ENCODE measurements around the gene FAM53A.
"Not testable (repeated sequence)": the region's sequence is repeated elsewhere in the genome, so short reads cannot be mapped to it uniquely, and the experiment has no call there.

The FAM53A gene

DNA sequence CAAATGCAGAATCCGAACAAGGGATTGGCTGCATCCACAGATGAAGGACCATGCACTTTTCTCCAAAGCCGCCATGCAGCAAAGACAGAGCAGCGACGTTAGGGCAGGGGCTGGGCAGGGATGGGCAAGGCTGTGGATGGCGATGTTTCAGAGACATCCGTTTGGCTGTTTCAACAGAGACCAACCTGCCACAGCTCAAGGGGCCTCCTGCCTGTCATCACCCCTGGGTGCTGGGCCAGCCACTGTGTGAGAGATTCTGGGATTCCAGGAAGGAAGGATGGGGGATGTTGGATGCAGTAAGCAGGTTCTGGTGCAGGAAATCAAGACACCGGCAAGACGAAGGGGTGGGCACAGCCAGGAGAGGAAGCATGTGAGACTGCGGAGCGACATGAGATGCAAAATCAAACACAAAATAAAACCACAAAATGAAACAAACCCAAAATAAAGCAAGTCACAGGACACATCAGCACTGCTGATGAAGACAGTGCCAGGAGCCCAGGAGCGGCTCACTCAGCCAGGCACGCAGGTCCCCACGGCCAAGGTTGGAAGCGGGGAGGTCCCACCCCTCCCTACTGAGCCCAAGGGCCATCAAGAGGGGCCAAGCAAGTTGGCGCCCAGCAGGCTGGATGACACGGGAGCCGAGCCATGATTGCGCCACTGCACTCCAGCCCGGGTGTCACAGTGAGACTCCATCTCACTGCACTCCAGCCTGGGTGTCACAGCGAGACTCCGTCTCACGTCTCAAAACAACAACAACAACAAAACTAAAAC is 68.1 kb downstream of the FAM53A start:
- DNase-seq, result no peak

DNA sequence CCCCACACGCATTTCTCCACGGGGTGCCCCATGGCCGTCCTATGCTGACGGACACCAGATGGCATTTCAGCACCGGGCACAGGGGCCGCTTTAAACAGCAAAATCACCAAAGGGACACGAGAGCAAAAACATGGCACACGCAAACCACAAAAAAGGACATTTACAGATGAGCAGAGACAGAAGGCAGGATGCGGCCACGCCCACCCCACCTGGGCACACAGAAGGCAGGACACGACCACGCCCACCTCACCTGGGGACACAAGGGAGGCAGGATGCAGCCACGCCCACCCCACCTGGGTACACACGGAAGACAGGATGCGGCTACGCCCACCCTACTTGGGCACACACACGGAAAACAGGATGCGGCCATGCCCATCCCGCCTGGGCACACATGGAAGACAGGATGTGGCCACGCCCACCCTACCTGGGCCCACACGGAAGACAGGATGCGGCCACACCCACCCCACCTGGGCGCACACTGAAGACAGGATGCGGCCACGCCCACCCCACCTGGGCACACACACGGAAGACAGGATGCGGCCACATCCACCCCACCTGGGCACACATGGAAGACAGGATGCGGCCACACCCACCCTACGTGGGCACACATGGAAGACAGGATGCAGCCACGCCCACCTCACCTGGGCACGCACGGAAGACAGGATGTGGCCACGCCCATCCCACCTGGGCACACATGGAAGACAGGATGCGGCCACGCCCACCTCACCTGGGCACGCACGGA is 69.1 kb downstream of the FAM53A start:
- DNase-seq, result no peak

DNA sequence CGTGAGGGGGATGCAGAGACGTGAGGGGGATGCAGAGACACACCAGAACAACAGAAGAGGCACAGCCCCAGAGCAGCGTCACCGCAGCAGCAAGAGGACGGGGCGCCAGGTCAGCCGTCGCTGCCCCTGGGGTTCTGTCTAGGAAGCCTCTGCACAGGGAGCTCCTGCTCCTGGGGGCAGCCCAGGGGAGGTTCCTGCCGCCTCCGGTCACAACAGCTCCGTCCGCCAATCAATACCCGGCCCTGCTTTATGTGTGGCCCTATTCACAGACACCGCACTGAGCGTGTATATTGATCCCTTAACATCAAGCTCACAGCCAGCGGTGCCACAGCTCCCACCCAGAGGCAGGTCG is 69.6 kb downstream of the FAM53A start:
- DNase-seq, result no peak

DNA sequence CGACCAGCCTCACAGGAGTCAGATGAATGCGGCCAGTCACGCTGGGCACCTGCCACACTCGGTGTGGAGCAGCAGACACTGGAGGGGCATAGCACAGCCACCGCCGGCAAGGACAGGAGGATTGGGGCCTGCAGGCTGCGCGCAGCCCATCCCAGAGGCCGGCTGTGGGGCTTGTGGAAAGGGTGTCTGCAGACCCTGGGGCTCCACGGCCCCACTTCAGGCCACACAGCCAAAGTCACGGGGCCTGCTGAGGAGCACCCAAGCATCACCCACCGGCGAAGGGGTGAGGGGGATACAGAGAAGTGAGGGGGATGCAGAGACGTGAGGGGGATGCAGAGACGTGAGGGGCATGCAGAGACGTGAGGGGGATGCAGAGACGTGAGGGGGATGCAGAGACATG is 70.1 kb downstream of the FAM53A start:
- DNase-seq, result no peak

DNA sequence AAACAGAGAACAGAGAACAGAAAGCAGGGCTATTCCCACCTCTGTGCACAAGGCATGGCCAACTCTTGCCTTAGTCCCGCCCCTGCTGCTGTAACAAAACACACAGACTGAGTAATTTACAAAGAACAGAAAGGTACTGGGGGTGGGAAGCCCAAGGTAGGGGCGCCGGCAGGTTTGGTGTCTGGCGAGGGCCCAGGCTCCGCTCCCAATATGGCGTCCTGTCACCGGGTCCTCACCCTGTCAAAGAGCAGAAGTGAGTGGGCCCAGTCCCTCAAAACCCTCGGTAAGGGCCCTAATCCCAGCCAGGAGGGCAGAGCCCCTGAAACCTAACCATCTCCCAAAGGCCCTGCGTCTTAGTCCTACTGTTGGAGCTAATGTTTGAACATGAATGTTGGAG is 71.0 kb downstream of the FAM53A start:
- DNase-seq, result no peak

DNA sequence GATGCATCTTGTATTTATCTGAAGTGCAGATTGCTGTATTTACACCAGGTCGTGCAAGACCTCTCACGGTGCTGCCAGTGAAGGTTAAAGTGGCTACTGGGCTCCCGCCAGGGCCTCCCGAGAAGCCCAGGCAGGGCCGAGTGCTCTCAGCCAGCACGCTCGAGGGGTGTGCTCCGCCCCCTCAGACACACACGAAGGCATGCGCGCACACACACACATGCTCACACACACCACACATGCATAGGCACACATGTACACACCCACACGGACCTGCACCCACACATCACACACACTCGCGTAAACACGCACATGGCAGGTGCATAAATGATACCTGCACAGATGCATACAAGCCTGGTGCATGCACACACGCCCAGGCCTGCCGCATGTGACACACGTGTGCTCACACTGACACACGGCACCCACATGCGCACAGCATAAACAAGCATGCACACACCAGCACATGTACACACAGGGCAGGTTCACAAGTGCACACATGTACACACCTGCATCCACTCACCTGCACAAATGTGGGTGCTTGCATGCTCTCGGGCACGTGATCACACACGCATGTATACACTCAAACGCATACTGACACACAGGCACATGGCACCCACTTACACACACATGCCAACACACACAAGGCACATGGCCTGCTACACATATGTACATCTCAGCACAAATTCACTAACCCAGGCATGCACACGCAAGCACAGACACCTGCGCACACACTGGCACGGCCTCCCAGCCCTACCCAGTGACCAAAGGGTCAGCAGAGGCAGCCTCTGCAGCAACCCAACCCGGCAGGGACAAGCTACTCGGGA is 71.6 kb downstream of the FAM53A start:
- DNase-seq, result no peak

DNA sequence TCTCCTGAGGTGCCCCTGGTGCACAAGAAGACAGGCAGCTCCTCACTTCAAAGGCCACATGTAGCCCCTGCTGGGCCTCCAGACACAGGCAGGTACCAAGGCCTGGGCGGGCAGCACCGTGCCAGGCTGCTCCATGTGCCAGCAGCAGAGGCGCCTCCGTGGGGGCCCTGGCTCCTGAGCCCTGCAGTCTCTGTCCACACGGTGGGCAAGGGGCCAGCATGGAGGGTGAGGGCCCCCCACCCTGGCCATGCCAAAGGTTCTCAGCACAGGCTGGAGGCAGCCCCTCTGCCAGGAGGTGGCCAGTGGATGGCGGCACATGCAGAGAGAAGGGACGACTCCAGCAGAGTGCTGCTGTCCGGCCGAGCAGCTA is 72.6 kb downstream of the FAM53A start:
- DNase-seq, result no peak

DNA sequence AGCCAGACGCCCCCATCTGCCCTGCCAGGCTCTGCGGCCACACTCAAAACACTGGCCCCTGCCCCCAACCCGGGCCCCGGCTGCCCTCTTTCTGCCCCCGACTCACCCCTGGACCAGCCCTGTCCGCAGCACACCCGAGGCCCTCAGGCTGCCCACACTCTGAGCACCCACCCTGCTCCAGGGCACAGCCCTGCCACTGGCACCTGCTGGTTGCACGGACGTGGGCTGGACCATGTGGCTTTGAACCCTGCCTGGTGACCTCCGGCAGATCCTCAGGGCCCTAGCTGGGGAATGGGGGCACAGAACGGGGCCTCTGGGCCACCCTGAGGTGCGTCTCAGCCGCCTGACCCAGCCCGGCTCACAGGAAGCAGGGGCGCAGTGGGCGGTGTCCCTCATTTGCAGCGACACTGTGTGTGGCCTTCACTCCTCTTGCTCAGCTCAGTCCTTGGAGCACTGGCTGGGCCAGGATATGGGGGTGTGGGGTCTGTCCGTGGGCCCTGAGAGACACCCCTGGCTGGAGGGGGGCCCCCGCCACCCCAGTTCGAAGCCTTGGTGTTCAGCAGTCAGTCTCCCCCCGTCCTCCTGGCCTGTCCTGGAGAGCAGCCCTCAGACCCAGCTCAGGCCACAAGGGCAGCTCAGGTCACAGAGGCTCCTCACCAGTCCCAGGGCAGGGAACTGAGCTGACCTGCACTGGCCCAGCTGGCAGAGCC is 73.2 kb downstream of the FAM53A start:
- DNase-seq, result no peak

DNA sequence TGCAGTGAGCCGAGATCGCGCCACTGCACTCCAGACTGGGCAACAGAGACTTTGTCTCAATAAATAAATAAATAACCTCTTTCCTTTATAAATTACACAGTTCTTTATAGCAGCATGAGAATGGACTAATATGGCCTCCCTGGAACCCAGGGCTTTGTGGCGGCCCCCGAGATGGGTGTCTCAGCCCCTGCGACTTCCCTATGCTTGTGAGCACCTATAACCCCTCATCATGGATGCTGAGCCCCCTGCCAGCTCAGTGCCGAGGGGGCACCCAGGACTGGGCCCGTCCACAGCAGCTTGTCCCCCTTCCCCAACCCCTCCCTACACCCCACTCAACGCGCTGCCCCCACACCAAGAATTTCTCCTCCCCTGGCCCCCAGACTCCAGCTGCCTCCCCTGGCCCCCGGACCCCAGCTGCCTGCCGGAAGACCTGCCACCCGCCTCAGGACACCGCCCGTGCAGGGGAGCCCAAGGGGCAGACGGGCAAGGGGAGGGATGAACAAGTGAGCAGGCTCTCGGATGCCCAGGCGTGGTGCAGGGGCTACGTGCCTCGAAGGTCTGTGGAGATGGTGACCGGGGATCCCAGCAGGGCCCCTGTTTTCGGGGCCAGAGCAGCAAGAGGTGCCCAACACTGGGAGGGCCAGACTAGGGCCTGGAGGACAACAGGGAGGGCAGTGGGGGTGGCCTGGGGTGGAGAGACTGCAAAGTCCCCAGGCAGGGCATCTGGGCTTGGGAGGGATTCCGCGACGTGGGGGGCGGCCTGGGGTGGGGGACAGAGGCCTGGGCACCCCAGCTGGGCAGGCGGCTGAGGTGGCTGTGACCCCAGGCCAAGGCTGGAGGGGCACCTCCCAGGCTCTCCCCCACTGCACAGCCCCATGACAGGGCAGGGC is 74.0 kb downstream of the FAM53A start:
- DNase-seq, result no peak

DNA sequence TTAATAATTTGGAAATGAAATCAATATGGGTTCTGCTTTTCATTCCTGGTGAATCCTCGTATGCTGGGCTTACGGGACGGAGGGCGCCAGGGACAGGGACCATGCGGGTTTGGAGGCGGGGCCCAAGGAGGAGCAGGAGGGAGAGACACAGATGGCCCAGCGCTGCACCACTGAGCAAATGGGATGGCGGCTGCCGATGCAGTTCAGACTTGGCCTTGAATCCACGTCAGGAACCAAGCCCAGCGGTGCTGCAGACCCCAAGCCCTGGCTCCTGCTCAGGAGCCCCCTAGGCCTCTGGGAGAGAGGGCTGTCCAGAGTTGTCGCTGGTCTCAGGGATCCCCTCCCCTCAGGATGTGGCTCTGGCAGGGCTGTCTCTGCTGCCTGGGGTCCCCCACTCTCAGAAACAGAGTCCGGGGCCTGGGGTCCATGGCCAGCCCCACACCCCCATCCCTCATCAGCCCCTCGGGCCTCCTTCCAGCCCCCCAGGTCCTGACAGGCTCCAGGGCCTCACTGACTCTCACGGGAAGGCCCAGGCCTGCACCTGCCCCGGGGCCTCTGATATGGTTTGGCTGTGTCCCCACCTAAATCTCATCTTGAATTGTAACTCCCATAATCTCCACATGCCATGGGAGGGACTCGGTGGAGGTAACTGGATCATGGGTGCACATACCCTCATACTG is 75.2 kb downstream of the FAM53A start:
- DNase-seq, result no peak

DNA sequence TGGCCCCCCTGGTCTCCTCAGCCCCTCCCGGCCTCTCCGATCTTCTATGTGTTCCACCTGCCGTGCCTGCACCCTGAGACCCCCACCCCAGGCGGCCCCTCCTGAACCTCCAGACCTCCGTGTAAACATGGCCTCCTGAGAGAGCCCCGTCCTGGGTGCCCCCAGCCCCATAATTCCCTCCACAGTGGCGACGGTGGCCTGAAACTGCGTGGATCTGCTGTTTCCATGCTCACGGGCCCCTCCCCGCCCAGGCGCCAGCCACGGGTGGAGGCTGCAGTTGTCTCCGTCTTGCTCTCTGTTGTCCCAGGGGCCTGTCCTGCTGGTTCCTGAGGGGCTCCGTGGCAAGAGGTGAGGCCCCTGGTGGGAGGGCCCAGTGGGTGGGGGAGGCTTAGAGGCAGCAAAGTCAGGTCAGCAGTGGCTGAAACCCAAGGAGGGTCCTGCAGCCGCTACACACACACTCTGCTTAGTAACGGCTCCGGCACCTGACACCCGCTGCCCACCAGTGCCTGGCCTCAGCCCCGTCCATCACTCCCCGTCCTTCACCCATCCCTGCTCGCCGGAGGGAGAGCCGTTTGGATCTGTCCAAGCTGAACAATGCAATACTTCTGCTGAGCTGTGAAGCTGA is 75.8 kb downstream of the FAM53A start:
- DNase-seq, result no peak

DNA sequence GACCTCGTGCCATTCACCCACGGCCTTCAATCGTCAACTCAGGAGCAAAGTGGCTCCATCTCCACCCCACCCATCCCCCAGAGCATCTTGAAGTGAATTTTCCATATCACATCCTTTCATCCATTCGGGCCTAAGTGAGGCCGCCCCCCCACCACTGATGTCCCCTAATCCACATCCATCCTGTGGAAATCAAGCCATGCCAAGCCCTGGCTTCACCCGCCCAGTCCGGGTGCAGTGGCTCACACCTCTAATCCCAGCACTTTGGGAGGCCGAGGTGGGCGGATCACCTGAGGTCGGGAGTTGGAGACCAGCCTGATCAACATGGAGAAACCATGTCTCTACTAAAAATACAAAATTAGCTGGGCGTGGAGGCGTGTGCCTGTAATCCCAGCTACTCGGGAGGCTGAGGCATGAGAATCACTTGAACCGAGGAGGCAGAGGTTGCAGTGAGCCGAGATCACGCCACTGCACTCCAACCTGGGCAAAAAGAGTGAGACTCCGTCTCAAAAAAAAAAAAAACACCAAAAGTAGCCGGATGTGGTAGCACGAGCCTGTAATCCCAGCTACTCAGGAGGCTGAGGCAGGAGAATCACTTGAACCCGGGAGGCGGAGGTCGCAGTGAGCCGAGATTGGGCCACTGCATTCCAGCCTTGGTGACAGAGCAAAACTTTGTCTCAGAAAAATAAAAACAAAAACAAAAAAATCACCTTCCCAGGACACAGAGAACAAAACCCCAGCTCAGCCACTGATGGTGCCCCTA is 76.5 kb downstream of the FAM53A start:
- DNase-seq, result not testable (repeated sequence)

DNA sequence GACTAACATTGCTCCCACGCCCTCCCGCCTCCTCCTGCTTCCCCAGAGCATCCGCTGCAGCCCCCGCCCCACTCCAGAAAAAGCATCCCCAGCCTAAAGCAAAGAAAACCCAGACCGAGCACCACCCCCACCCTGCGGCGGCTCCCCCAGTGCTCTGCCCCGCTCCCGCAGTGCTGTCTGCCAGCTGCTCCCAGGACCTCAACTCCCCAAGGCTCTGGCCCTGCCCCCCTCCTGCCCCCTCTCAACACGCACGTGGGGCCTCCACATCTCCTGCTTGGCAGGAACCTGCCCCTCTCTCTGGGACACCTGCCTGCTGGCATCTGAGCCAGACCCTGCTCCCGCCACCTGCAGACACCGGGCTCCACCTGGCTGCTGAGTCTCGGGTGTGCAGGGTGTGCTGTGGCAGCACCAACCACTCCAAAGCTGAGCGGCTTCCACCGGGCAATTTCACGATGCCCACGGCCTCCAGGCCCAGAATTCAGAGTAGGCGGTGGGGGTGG is 79.4 kb downstream of the FAM53A start:
- no peak for DNase-seq

DNA sequence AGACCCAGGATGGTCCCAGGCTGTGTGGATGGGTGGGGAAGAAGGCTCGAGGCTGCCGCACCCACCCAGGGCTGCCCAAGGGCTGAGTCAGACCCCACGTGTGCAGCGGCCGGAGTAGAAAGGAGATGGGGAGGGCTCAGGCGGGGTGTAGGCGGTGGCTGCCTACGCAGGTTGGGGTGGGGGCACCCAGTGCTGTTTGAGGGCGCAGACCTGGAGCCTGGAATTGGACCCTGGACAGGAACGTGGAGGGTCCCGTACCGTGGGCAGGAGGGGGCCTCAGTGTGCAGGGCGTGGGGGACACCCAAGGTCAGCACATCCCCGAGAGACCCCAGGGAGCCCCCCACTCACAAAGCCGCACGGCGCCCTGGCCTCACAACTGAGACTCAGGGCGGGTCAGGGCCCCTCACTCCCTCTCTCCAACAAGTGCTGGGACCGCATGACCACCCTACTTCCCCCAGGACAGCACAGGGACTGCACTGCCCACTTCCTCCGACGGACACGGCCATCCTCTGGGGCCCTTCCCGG is 79.9 kb downstream of the FAM53A start:
- no peak for DNase-seq

DNA sequence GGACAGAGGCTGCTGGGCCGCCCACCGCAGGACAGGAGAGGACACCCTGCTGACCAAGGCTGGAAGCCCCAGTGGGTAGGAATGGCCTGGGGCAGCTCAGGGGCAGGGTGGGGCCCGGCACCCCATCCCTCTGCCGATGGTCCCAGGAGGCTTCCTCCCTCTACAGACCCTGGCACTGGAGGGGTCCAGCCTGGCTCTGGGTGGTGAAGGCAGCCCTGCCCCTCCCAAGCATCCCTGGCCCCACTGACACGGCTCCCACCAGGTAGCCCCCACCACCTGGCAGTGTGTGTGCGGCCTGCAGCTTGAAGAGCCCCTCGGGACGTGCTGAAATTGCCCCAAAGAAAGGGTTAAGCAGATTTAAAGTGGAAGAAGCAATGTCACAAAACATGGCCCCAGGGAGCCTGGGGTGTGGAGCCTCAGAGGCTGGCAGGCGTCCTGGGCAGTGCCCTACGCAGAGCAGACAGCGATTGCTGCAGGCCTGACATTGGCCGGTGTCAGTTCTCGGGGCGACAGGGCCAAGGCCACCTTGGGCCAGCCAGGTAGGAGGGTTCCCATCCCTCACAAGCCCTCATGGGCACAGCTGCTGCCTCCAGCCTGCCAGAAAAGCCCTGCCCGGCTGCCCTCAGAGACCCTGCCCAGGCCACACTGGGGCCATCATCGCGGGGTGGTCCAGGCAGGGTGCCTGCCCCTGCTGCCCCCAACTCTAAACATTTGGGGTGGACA is 80.5 kb downstream of the FAM53A start:
- DNase-seq, result no peak

DNA sequence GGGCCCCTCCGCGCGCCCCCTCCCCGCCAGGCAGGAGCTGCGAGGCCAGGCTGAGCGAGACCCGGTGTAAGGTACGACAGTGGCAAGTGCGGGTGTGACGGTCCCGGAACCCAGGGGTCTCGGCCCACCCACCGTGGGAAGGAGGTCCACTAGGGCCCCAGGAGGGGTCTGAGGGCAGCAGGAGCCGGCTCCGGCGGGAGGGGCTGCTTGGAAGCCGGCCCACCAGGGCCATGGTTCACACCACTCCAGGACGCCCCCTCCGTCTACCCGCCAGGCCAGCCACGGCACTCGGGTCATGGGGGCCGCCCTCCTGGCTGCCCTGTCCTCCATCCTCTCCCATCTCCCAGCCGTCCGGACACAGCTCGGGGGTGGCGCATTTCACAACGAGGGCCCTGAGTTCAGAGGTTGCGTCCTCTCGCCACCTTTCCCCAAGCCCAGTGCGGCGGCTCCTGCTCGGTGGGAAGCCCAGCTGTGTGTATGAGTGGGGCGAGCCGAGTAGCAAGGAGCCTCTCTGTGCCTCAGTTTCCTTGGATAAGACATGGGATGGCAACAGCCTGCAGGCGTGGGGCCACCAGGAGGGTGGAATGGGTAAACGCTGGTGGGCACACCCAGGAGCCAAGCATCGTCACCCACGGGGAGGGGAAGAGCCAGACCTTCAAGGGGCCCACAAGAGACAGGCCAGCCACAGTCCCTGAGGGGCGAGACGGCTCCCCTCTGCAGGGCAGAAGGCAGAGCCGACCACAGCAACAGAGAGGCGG is 81.3 kb downstream of the FAM53A start:
- DNase-seq, result no peak

DNA sequence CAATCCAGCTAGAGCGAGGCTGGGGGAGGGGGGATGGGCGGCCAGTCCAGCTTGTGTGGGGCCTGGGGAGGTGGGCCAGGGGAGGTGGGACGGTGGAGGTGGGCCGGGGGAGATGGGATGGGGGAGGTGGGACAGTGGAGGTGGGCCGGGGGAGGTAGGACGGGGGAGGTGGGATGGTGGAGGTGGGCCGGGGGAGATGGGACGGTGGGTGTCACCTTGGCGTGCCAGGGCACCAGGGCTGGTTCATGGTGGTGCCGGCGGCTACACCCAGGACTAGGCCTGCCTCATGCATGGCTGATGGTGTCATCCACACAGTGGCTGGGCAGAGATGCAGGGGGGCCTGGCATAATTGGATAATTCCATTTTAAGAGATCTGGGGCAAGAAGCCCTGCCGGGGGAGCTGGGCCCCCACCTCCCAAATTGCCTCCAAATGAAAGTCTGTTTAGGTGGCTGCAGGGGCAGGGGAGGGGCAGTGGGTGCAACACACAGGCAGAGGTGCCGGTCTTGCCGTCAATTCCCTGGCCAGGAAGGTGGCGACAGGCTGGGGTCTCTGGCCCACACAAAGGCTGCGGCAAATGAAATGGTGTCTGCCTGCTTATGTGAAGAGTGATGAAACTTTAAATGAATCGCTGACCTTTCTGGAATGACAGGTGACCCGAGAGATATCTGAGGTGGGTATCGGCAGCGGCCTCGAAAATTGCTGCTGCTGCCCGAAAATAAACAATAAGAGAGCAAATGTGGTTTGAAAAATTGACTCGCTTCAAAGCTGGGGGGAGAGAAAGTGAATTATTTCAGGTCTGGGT is 82.1 kb downstream of the FAM53A start:
- DNase-seq, result no peak

DNA sequence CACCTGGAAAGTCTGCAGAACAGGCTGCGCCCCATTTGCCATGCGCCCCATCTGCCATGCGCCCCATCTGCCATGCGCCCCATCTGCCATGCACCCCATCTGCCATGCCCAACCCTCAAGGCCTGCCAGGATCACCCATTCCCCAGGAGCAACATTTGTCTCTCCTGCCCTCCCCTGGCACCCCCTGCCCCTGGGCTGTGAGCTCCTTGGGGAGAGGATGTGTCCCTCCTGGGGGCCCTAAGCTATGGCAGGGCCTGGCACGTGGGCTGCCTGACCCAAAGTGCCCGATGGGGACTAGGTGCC is 82.6 kb downstream of the FAM53A start:
- DNase-seq, result no peak

All from MV-4-11 (cell line).